ENCODE measurements around the gene TMTC1.

DNA sequence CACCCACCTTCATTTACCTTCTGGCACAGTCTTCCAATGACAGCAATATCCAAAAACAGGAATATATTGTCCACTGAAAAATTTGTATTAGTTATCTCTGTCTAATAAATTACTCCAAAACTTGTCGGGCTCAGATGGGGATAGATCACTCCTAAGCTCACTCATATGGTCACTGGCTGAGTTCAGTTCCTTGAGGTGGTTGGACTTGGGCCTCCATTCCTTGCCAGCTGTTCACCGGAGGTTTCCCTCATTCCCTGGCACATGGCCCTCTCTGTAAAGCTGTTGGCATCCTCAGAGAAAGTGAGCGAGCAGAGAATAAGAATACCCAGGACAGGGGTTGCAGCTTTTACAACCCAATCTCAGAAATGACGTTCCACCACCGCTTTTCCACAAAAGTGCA, 81.5 kb downstream of the TMTC1 start:
- TF ChIP-seq POLR2A (IDR thresholded peaks at IDR 0.05; ENCODE audit: low read length) (no peak), GATA1 (IDR thresholded peaks at IDR 0.05; ENCODE audit: low read depth, low read length) (no peak)
